ENCODE data around the gene ANK3. TPM values are rescaled to one million over a fixed set of nuclear protein-coding genes. Genes with fewer than 3 reads are reported as not detected.

Gene ANK3
- 88.0 TPM for polyA plus RNA-seq (2013, experiment 1 of 2)
- 80.8 TPM for polyA plus RNA-seq (2013, experiment 2 of 2)

- peaks cover 3% of the 10 kb centered on the region for H3K79me1 ChIP-seq (replicated peaks; ENCODE audit: low read length, poor library complexity, severe bottlenecking)
- H2AFZ ChIP-seq (ENCODE audit: low read depth, low read length) = no peak within 1 kb of the TSS
- H3K9me3 ChIP-seq (ENCODE audit: control insufficient read depth, low read length) = no peaks in the 10 kb centered on the region
- H2BK15ac ChIP-seq (ENCODE audit: low read depth, poor library complexity, severe bottlenecking) = no peak within 1 kb of the TSS
- peak within 1 kb of the TSS; percentile 6 to 40 for H2BK12ac ChIP-seq (ENCODE audit: low read length in 2 of 2)
- no peak within 1 kb of the TSS for H3K14ac ChIP-seq (ENCODE audit: low read length in 2 of 2)
- H3K4me1 ChIP-seq (ENCODE audit: control insufficient read depth, insufficient read depth, low read depth, low read length) = peaks cover 4% of the 10 kb centered on the region
- H3K4ac ChIP-seq (ENCODE audit: low read depth in 1 of 2, low read length in 2 of 2) = no peak within 1 kb of the TSS
- 93% methylated on average over 8 of the region's 10 CpGs for WGBS
- H2BK120ac ChIP-seq (ENCODE audit: low read depth, low read length) = no peak within 1 kb of the TSS
- H3K36me3 ChIP-seq (ENCODE audit: control insufficient read depth in 1 of 2, insufficient read depth in 2 of 2, low read depth in 1 of 2, low read length in 2 of 2) = no peaks in the 10 kb centered on the region
- H2AK5ac ChIP-seq (ENCODE audit: low read length, severe bottlenecking) = no peak within 1 kb of the TSS
- H3K27me3 ChIP-seq (ENCODE audit: control insufficient read depth in 1 of 2, insufficient read depth in 1 of 2, low read length in 2 of 2) = no peaks in the 10 kb centered on the region
- no peak within 1 kb of the TSS for H3K23ac ChIP-seq (ENCODE audit: low read length in 2 of 2)
- no peak within 1 kb of the TSS for H3K27ac ChIP-seq (ENCODE audit: low read length, poor library complexity, severe bottlenecking)
- H3K18ac ChIP-seq (ENCODE audit: low read depth in 1 of 2, low read length in 2 of 2) = no peak within 1 kb of the TSS
- no peak for DNase-seq
- H3K4me3 ChIP-seq (ENCODE audit: insufficient read depth in 1 of 2, low read depth in 1 of 2, low read length in 2 of 2) = no peak within 1 kb of the TSS
- H2BK5ac ChIP-seq (ENCODE audit: low read depth, low read length, poor library complexity, severe bottlenecking) = no peak within 1 kb of the TSS
- no peak within 1 kb of the TSS for H3K9ac ChIP-seq (ENCODE audit: low read length)
- H3K4me2 ChIP-seq (ENCODE audit: low read length, poor library complexity, severe bottlenecking) = no peak within 1 kb of the TSS
- H4K8ac ChIP-seq (ENCODE audit: low read length) = no peak within 1 kb of the TSS
- no peak within 1 kb of the TSS for H4K91ac ChIP-seq (ENCODE audit: low read length)
Measured at GRCh38 chr10:60389413-60390025, at the start of gene ANK3. Gene ANK3 (minus strand): TSS chr10:60389875. CDS start chr10:60389538, 337 bp downstream.

GRCh38 chr10:60434418-60435046 is 44.9 kb upstream of the ANK3 start:
- WGBS = 100% methylated on average over 1 of the region's 3 CpGs
- H4K8ac ChIP-seq (ENCODE audit: low read length) = no peak overlapping the region
- DNase-seq = peak; percentile 68

GRCh38 chr10:60433684-60434083 is 44.0 kb upstream of the ANK3 start:
- no peak overlapping the region for H3K18ac ChIP-seq (ENCODE audit: low read depth in 1 of 2, low read length in 2 of 2)
- H3K23ac ChIP-seq (ENCODE audit: low read length in 2 of 2) = no peak overlapping the region
- peaks cover 1% of the 10 kb centered on the region for H3K4me1 ChIP-seq (ENCODE audit: control insufficient read depth, insufficient read depth, low read depth, low read length)
- no peak overlapping the region for H3K4me2 ChIP-seq (ENCODE audit: low read length, poor library complexity, severe bottlenecking)
- H3K27ac ChIP-seq (ENCODE audit: low read length, poor library complexity, severe bottlenecking) = no peak overlapping the region
- H2AK5ac ChIP-seq (ENCODE audit: low read length, severe bottlenecking) = no peak overlapping the region
- peak overlapping the region in 1 of 2 experiments; percentile 92 for H2BK12ac ChIP-seq (ENCODE audit: low read length in 2 of 2)
- H3K9me3 ChIP-seq (ENCODE audit: control insufficient read depth, low read length) = no peaks in the 10 kb centered on the region
- H2BK5ac ChIP-seq (ENCODE audit: low read depth, low read length, poor library complexity, severe bottlenecking) = no peak overlapping the region
- no peak overlapping the region for H3K14ac ChIP-seq (ENCODE audit: low read length in 2 of 2)
- 32% methylated on average over 2 of the region's 3 CpGs for WGBS
- no peak overlapping the region for H4K91ac ChIP-seq (ENCODE audit: low read length)
- H2BK15ac ChIP-seq (ENCODE audit: low read depth, poor library complexity, severe bottlenecking) = no peak overlapping the region
- DNase-seq = peak; percentile 53
- H2AFZ ChIP-seq (ENCODE audit: low read depth, low read length) = no peak overlapping the region
- no peak overlapping the region for H4K8ac ChIP-seq (ENCODE audit: low read length)
- no peaks in the 10 kb centered on the region for H3K36me3 ChIP-seq (ENCODE audit: control insufficient read depth in 1 of 2, insufficient read depth in 2 of 2, low read depth in 1 of 2, low read length in 2 of 2)
- no peak overlapping the region for H3K4me3 ChIP-seq (ENCODE audit: insufficient read depth in 1 of 2, low read depth in 1 of 2, low read length in 2 of 2)
- no peak overlapping the region for H2BK120ac ChIP-seq (ENCODE audit: low read depth, low read length)
- peak overlapping the region in 1 of 2 experiments; percentile 24 for H3K4ac ChIP-seq (ENCODE audit: low read depth in 1 of 2, low read length in 2 of 2)
- H3K9ac ChIP-seq (ENCODE audit: low read length) = no peak overlapping the region
- H3K27me3 ChIP-seq (ENCODE audit: control insufficient read depth in 1 of 2, insufficient read depth in 1 of 2, low read length in 2 of 2) = no peaks in the 10 kb centered on the region
- H3K79me1 ChIP-seq (replicated peaks; ENCODE audit: low read length, poor library complexity, severe bottlenecking) = no peaks in the 10 kb centered on the region

More at GRCh38 chr10:60434418-60435046, 44.9 kb upstream of the ANK3 start:
- Histone ChIP-seq H3K27ac (ENCODE audit: low read length, poor library complexity, severe bottlenecking) (no peak overlapping the region), H3K23ac (ENCODE audit: low read length in 2 of 2) (no peak overlapping the region), H2BK15ac (ENCODE audit: low read depth, poor library complexity, severe bottlenecking) (no peak overlapping the region), H3K4me3 (ENCODE audit: insufficient read depth in 1 of 2, low read depth in 1 of 2, low read length in 2 of 2) (no peak overlapping the region), H4K91ac (ENCODE audit: low read length) (no peak overlapping the region), H3K4ac (ENCODE audit: low read depth in 1 of 2, low read length in 2 of 2) (no peak overlapping the region), H2AFZ (ENCODE audit: low read depth, low read length) (no peak overlapping the region), H3K9me3 (ENCODE audit: control insufficient read depth, low read length) (no peaks in the 10 kb centered on the region), H2AK5ac (ENCODE audit: low read length, severe bottlenecking) (no peak overlapping the region), H3K14ac (ENCODE audit: low read length in 2 of 2) (no peak overlapping the region), H3K18ac (ENCODE audit: low read depth in 1 of 2, low read length in 2 of 2) (no peak overlapping the region), H3K27me3 (ENCODE audit: control insufficient read depth in 1 of 2, insufficient read depth in 1 of 2, low read length in 2 of 2) (no peaks in the 10 kb centered on the region), H3K9ac (ENCODE audit: low read length) (no peak overlapping the region), H3K4me2 (ENCODE audit: low read length, poor library complexity, severe bottlenecking) (no peak overlapping the region), H2BK120ac (ENCODE audit: low read depth, low read length) (no peak overlapping the region), H3K79me1 (replicated peaks; ENCODE audit: low read length, poor library complexity, severe bottlenecking) (no peaks in the 10 kb centered on the region), H3K36me3 (ENCODE audit: control insufficient read depth in 1 of 2, insufficient read depth in 2 of 2, low read depth in 1 of 2, low read length in 2 of 2) (no peaks in the 10 kb centered on the region), H2BK5ac (ENCODE audit: low read depth, low read length, poor library complexity, severe bottlenecking) (no peak overlapping the region), H3K4me1 (ENCODE audit: control insufficient read depth, insufficient read depth, low read depth, low read length) (no peaks in the 10 kb centered on the region), H2BK12ac (ENCODE audit: low read length in 2 of 2) (no peak overlapping the region)

- H3K9me3 ChIP-seq (ENCODE audit: control insufficient read depth, low read length) = no peaks in the 10 kb centered on the region
- no peak overlapping the region for H2BK5ac ChIP-seq (ENCODE audit: low read depth, low read length, poor library complexity, severe bottlenecking)
- no peak overlapping the region for H3K4ac ChIP-seq (ENCODE audit: low read depth in 1 of 2, low read length in 2 of 2)
- H2AFZ ChIP-seq (ENCODE audit: low read depth, low read length) = no peak overlapping the region
- peak overlapping the region; percentile 3 for H3K9ac ChIP-seq (ENCODE audit: low read length)
- no peak for DNase-seq
- no peak overlapping the region for H2BK15ac ChIP-seq (ENCODE audit: low read depth, poor library complexity, severe bottlenecking)
- H2BK120ac ChIP-seq (ENCODE audit: low read depth, low read length) = no peak overlapping the region
- H4K8ac ChIP-seq (ENCODE audit: low read length) = no peak overlapping the region
- no peaks in the 10 kb centered on the region for H3K27me3 ChIP-seq (ENCODE audit: control insufficient read depth in 1 of 2, insufficient read depth in 1 of 2, low read length in 2 of 2)
- H3K27ac ChIP-seq (ENCODE audit: low read length, poor library complexity, severe bottlenecking) = no peak overlapping the region
- WGBS = 78% methylated on average over 4 of the region's 7 CpGs
- no peak overlapping the region for H2AK5ac ChIP-seq (ENCODE audit: low read length, severe bottlenecking)
- H3K4me1 ChIP-seq (ENCODE audit: control insufficient read depth, insufficient read depth, low read depth, low read length) = peaks cover 1% of the 10 kb centered on the region
- H3K4me3 ChIP-seq (ENCODE audit: insufficient read depth in 1 of 2, low read depth in 1 of 2, low read length in 2 of 2) = no peak overlapping the region
- no peak overlapping the region for H3K4me2 ChIP-seq (ENCODE audit: low read length, poor library complexity, severe bottlenecking)
- H2BK12ac ChIP-seq (ENCODE audit: low read length in 2 of 2) = peak overlapping the region in 1 of 2 experiments; percentile 89
- no peaks in the 10 kb centered on the region for H3K79me1 ChIP-seq (replicated peaks; ENCODE audit: low read length, poor library complexity, severe bottlenecking)
- H3K36me3 ChIP-seq (ENCODE audit: control insufficient read depth in 1 of 2, insufficient read depth in 2 of 2, low read depth in 1 of 2, low read length in 2 of 2) = no peaks in the 10 kb centered on the region
- no peak overlapping the region for H3K14ac ChIP-seq (ENCODE audit: low read length in 2 of 2)
- peak overlapping the region; percentile 62 for H4K91ac ChIP-seq (ENCODE audit: low read length)
- no peak overlapping the region for H3K23ac ChIP-seq (ENCODE audit: low read length in 2 of 2)
- no peak overlapping the region for H3K18ac ChIP-seq (ENCODE audit: low read depth in 1 of 2, low read length in 2 of 2)
Measured at GRCh38 chr10:60430836-60431597, 41.3 kb upstream of the ANK3 start.

Data from mesenchymal stem cell (in vitro differentiated cells and primary cell).